ENCODE measurements around the gene ASTL. TPM values are rescaled to one million over a fixed set of nuclear protein-coding genes. Genes with fewer than 3 reads are reported as not detected.

The ASTL gene
- total RNA-seq, 4 donors from 2014 or later = 0.34 TPM; not detected in 3

DNA sequence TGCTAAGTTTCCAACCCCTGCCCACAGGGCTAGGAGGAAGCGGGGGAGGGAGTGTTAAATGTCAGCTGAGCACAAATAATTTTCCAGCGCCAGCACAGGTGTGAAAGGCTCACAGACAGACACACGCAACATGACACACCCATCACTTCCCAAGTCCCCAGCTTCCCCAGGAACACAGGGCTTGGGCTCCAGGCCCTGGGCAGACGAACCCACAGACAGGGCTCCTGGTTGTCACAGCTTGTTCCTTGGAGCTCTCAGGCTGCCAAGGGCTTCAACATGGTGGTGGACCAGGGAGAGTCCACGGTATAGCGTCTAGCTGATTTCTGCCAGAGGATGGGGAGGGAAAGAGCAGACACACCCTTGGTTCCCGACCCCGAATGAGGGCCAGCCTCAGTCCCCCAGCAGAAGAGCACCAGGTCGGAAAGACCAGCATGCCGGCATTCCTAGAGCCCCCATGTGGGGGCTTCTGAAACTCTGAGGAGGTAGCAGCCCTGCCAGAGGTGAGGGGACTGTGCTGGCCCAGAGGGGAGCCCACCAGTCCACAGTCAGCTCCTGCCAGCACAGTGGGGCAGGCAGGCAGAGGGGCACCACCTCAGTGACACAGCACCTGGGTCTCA lies 5.0 kb upstream of the ASTL start:
- TF ChIP-seq, protein P1, sequence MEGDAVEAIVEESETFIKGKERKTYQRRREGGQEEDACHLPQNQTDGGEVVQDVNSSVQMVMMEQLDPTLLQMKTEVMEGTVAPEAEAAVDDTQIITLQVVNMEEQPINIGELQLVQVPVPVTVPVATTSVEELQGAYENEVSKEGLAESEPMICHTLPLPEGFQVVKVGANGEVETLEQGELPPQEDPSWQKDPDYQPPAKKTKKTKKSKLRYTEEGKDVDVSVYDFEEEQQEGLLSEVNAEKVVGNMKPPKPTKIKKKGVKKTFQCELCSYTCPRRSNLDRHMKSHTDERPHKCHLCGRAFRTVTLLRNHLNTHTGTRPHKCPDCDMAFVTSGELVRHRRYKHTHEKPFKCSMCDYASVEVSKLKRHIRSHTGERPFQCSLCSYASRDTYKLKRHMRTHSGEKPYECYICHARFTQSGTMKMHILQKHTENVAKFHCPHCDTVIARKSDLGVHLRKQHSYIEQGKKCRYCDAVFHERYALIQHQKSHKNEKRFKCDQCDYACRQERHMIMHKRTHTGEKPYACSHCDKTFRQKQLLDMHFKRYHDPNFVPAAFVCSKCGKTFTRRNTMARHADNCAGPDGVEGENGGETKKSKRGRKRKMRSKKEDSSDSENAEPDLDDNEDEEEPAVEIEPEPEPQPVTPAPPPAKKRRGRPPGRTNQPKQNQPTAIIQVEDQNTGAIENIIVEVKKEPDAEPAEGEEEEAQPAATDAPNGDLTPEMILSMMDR (IDR thresholded peaks at IDR 0.05; ENCODE audit: low read depth) = no peak

DNA sequence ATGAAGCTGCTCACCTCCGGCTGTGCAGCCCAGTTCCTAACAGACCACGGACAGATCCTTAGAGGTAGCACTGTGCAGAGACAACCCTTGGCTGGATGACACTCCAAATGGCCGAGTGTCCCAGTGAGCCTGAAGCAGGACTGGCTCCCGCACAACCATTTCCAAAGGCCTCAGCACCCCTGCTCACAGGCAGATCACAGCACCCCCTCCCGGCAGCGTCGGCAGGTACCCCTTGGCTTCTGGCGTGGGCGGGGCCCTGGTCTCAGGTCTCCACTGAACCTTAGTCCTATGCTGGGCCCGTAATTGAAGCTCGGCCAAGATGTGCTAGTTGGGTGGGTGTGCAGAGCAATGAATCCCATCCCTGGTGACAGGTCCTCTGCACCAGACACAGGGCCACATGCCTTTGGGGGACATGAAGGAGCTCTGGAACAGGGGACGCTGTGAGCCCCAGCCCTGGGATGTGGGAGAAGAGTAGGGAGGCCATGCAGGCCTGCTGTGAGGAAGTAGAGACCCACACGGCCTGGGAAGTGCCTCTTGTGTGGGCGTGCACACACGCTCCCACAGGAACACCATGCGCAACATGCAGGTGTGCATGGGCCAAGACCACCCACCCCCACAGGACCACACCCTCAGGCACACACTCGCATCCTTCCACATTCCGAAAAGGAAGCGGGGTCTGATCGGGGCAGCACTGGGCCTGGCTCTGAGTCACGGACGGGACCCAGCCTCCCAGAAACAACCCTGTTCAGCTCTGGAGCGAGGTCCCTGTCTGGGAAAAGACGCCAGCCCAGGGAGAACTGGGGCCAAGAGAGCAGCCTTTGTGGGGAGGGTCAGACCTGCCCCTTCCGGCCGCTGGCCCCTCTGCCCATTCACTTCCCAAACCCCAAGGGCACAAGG lies 4.2 kb upstream of the ASTL start:
- TF ChIP-seq, protein P1 (IDR thresholded peaks at IDR 0.05; ENCODE audit: low read depth) = no peak

DNA sequence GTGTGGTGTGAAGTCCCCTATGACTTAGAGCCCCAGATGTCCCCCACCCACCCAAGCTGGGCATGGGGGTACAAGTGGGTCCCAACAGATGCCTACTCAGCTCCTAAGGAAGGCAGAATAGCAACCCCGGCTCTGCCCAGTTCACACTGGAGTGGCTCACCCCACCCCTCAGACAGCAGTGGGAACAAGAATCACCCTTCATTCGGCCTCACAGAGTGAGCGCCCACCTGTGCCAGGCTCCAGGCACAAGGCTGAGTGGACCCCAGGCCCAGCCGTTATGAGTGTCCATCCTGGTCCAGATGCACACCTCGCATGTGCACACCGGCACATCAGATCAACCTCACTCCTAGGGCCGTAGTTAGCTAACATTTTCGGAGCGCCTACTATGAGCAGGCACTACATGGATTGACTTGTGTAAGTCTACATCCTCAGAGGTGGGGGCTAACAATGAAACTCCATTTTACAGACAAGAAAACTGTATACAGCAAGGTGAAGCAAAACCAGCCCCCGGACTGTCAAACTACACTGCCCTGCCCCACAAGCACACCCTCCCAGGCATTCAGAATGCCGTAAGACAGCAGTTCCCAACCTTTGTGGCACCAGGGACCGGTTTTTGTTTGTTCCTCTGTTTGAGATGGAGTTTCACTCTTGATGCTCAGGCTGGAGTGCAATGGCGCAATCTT lies 2.8 kb upstream of the ASTL start:
- TF ChIP-seq, protein P1 (IDR thresholded peaks at IDR 0.05; ENCODE audit: low read depth) = no peak

DNA sequence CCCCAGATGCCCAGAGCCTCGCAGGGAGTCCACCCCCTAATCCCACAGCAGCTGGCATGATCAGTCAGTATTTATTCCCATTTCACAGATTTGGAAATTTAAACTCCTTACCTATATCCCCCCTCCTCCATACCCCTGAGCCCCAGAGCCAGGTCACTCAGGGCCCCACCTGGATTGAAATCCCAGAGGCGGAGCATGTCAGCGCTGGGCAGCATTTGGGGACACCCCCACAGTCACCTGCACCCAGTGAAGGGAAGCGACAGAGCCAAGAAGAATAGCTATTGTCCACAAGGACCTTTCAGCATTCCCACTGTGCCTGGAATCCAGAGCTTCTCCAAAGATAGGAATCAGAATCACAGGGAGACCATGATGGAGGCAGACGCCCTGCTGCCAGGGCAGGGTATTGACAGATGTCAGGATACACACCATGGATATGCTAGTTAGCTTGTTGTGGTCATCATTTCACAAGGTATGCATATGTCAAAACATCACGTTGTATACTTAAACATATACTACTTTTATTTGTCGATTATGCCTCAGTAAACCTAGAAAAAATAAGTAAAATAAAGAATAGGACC lies 968 bp upstream of the ASTL start:
- TF ChIP-seq, protein P1 (IDR thresholded peaks at IDR 0.05; ENCODE audit: low read depth) = no peak

DNA sequence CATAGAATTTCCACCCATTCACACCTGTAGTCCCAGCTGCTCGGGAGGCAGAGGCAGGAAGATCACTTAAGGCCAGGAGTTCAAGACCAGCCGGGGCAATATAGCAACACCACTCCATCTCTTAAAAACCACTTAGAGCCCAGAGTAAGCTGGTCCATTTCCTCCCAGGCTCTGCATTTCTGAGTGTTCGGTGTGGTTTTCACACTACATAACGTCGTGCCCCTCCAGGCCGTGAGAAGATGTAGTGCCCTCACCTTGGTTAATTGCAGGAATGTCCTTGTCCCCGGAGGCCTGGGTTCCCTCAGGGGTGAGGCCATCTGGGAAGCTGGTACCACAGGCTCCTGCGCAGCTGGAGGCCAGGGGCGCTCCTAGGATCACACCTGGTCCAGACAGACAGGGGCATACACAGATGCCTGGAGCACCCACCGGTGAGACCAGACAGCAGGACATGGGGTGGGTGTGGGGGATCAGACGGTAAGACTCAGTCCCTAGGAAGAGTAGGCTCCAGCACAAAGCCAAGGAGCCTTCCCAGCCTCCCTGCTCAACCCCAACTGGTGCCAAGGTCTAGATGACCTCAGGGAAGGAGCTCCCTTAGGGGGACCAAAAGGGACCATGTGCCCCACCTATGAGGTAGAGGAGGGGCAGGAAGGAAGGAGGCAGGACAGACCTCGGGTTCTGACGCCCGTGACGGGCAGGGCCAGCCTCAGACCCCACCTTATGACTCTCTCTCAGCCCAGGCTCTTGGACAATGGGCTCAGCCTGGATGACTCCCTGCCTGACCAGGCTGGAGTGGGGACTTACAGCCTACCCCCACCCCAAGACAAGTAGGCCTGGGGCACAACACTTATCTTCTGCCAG lies 752 bp downstream of the ASTL start:
- TF ChIP-seq, protein P1 (IDR thresholded peaks at IDR 0.05; ENCODE audit: low read depth) = no peak

DNA sequence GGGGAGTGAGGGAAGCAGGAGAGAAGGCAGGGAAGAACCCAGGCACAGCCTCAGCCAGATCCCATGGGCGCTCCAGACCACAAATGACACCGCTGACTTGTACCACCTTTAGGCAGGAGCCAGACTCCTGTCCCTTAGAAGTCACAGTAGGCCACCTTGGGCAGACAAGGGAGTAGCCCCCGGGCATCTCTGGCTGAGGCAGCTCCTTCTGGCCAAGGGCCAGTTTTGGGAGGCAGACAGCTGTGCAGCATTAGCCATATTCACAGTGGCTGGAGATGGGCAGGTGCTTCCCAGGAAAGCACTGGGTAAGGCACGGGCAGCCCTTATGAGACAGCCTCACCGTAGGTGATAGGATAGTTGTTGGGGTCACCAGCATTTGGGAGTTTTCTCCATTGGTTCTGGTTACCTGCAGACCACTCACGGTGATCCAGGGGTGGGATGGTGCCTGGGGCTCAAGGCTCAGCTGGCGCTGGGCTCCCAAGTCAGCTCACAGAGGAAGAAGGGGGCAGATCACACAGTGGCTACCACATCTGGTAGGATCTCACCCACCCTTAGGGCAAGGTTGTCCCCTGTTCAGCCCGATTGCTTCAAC lies 2.1 kb downstream of the ASTL start:
- TF ChIP-seq, protein P1 (IDR thresholded peaks at IDR 0.05; ENCODE audit: low read depth) = no peak

Data from subcutaneous adipose tissue (tissue), 4 donors.